ENCODE results near the gene OPTC. TPM values are rescaled to one million over a fixed set of nuclear protein-coding genes. Genes with fewer than 3 reads are reported as not detected.

The OPTC gene
- polyA plus RNA-seq, 2 of the 4 experiments (the other 2 are of a cell fraction) = not detected

DNA sequence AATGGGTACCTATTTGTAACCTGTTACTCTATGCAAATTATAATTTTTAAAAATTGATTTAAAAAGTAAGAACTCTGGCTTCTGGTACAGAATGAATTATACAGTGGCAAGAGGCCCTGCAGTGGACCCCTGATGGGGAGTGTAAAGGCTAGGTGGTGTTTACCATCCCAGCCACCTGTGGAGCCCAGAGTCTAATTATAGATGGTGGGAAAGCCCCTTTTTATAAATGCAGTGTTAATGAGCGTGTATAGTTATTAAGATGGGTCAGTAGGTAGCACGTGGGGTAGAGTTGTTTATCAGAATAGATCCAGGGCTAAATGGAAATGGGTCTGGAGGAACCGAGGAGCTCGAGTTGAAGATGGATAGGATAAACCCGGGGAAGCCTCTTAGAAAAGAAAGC is 32.2 kb upstream of the OPTC start:
- Histone ChIP-seq H3K27ac (no peak overlapping the region), H3K4me1 (peaks cover 6% of the 10 kb centered on the region; the same call in 2 of the 3 replicates), H3K9me3 (no peaks in the 10 kb centered on the region), H3K4me3 (no peak overlapping the region), H3K4me2 (no peak overlapping the region)
- no peak for TF ChIP-seq ELK1 (IDR thresholded peaks at IDR 0.05; ENCODE audit: low read depth, low read length)
- TF ChIP-seq, protein P1, sequence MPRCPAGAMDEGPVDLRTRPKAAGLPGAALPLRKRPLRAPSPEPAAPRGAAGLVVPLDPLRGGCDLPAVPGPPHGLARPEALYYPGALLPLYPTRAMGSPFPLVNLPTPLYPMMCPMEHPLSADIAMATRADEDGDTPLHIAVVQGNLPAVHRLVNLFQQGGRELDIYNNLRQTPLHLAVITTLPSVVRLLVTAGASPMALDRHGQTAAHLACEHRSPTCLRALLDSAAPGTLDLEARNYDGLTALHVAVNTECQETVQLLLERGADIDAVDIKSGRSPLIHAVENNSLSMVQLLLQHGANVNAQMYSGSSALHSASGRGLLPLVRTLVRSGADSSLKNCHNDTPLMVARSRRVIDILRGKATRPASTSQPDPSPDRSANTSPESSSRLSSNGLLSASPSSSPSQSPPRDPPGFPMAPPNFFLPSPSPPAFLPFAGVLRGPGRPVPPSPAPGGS (IDR thresholded peaks at IDR 0.05) = no peak
- TF ChIP-seq HOXA7 (CRISPR knock-in tag; IDR thresholded peaks at IDR 0.05) = no peak
- no peak for TF ChIP-seq ZFP36 (IDR thresholded peaks at IDR 0.05; ENCODE audit: borderline replicate concordance, partially characterized antibody)
- TF ChIP-seq, protein P2, sequence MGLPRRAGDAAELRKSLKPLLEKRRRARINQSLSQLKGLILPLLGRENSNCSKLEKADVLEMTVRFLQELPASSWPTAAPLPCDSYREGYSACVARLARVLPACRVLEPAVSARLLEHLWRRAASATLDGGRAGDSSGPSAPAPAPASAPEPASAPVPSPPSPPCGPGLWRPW (IDR thresholded peaks at IDR 0.05) = no peak
- no peak for TF ChIP-seq ZSCAN20 (CRISPR knock-in tag; IDR thresholded peaks at IDR 0.05)
- TF ChIP-seq CEBPB (IDR thresholded peaks at IDR 0.05) = no peak
- TF ChIP-seq GATA3 (IDR thresholded peaks at IDR 0.05; ENCODE audit: borderline replicate concordance) = no peak
- no peak for TF ChIP-seq KDM5A (IDR thresholded peaks at IDR 0.05)
- TF ChIP-seq EHF (CRISPR knock-in tag; IDR thresholded peaks at IDR 0.05) = no peak
- CTCF ChIA-PET = interaction anchor here (0.8 to 1.2 kb wide), 4 partner anchors 16 to 192 kb away, joined by 3 to 4 read pairs (median 3); no protein-coding TSS in a partner anchor
- POLR2A ChIA-PET = no interaction called here
- FAIRE-seq (no peak), DNase-seq (ENCODE audit: low read depth in 1 of 2, low spot score in 1 of 2) (no peak), ATAC-seq (no peak)
- WGBS (ENCODE audit: missing lambda C conversion rate) = 33% methylated on average over 5 of the region's 5 CpGs

GRCh38 chr1:203462143-203462542 is 31.8 kb upstream of the OPTC start:
- ChIA-PET POLR2A (no interaction called here), CTCF (interaction anchor here (0.9 to 1.2 kb wide), 3 partner anchors 15 to 193 kb away, joined by 3 read pairs; no protein-coding TSS in a partner anchor)
- TF ChIP-seq ZNF302 (CRISPR knock-in tag; IDR thresholded peaks at IDR 0.05) (no peak), EHMT2 (IDR thresholded peaks at IDR 0.05; ENCODE audit: low read depth) (no peak), HOXB5 (CRISPR knock-in tag; IDR thresholded peaks at IDR 0.05) (no peak), PHF8 (IDR thresholded peaks at IDR 0.05; ENCODE audit: borderline replicate concordance, low read depth) (no peak), TP53 (CRISPR knock-in tag; IDR thresholded peaks at IDR 0.05) (no peak), CBX2 (IDR thresholded peaks at IDR 0.05; ENCODE audit: borderline replicate concordance, low read depth) (no peak), PBX3 (IDR thresholded peaks at IDR 0.05) (no peak)

GRCh38 chr1:203462878-203463277 is 31.1 kb upstream of the OPTC start:
- DNase-seq (ENCODE audit: low read depth in 1 of 2, low spot score in 1 of 2) (peak in 1 of 2 experiments; percentile 20), ATAC-seq (peak; percentile 59 to 62), FAIRE-seq (no peak)
- CTCF ChIA-PET = interaction anchor here (0.8 to 1.7 kb wide), 5 partner anchors 13 to 239 kb away, joined by 3 to 6 read pairs (median 4); partner anchors contain the start of gene PRELP
- Histone ChIP-seq H3K27ac (peak overlapping the region in 1 of 2 experiments; percentile 55; a peak in 1 of 6 replicates), H3K4me1 (peaks cover 6% of the 10 kb centered on the region; the same call in 2 of the 3 replicates), H3K4me3 (no peak overlapping the region), H3K4me2 (no peak overlapping the region), H3K9me3 (no peaks in the 10 kb centered on the region)
- POLR2A ChIA-PET = interaction anchor here (0.7 kb wide), 1 partner anchor 157 kb away, joined by 6 read pairs; no protein-coding TSS in a partner anchor
- TF ChIP-seq EHMT2 (IDR thresholded peaks at IDR 0.05; ENCODE audit: low read depth) (no peak), CEBPB (IDR thresholded peaks at IDR 0.05) (peak; percentile 17 to 57; a peak in 2 of 4 replicates)
- WGBS (ENCODE audit: missing lambda C conversion rate) = 50% methylated on average over 6 of the region's 6 CpGs

More at GRCh38 chr1:203462143-203462542, 31.8 kb upstream of the OPTC start:
- DNase-seq (ENCODE audit: low read depth in 1 of 2, low spot score in 1 of 2) = no peak
- Histone ChIP-seq H3K4me1 (peaks cover 6% of the 10 kb centered on the region; the same call in 2 of the 3 replicates), H3K27ac (no peak overlapping the region), H3K9me3 (no peaks in the 10 kb centered on the region), H3K4me2 (no peak overlapping the region), H3K4me3 (no peak overlapping the region)
- no peak for FAIRE-seq
- 88% methylated on average over 1 of the region's 1 CpG for WGBS (ENCODE audit: missing lambda C conversion rate)
- no peak for ATAC-seq

All from A549 (cell line).